Fibroblast of lung (primary cell): Measurements from ENCODE around the gene SLC13A3. TPM values are rescaled to one million over a fixed set of nuclear protein-coding genes. Genes with fewer than 3 reads are reported as not detected.

Experiments used
- DNase-seq, 2 donors: peaks; one replicate each; pipeline versions ENCODE4 v3.0.0 to v3.0.0-alpha.2; 2010; ENCODE audit warnings: low read depth in 2 of 2
- H2AFZ ChIP-seq: 2 replicates; pipeline ENCODE4 v1.5.1; 2012; ENCODE audit warnings: low read length, control low read depth, inconsistent platforms
- H3K27ac ChIP-seq: 2 replicates; pipeline ENCODE4 v1.5.1; 2011; ENCODE audit warnings: low read length, control low read depth; ENCODE audit not compliant: insufficient read depth
- H3K27me3 ChIP-seq: 2 replicates; pipeline ENCODE4 v1.5.1; 2011; ENCODE audit warnings: mild to moderate bottlenecking, low read length; ENCODE audit not compliant: control insufficient read depth, insufficient read depth
- H3K36me3 ChIP-seq: 2 replicates; pipeline ENCODE4 v1.5.1; 2011; ENCODE audit warnings: low read length; ENCODE audit not compliant: control insufficient read depth, insufficient read depth
- H3K4me1 ChIP-seq: 2 replicates; pipeline ENCODE4 v1.5.1; 2011; ENCODE audit warnings: low read length; ENCODE audit not compliant: control insufficient read depth, insufficient read depth; ENCODE audit errors: extremely low read depth
- H3K4me2 ChIP-seq: 2 replicates; pipeline ENCODE4 v1.5.1; 2011; ENCODE audit warnings: low read length, control low read depth; ENCODE audit not compliant: insufficient read depth; ENCODE audit errors: extremely low read depth
- H3K4me3 ChIP-seq, 4 experiments: fragments of 200-600 bp in 1 of 4; sonication (generic) in 1 of 4; replicated peaks in 1 of 4; 2 replicates each; pipeline ENCODE4 v1.5.1; 2011 to 2016; ENCODE audit warnings: low read length in 4 of 4, low read depth in 3 of 4, mild to moderate bottlenecking in 3 of 4, control low read depth in 2 of 4, inconsistent platforms in 1 of 4, mixed read lengths in 1 of 4; ENCODE audit not compliant: insufficient read depth in 1 of 4; ENCODE audit errors: control extremely low read depth in 1 of 4
- H3K79me2 ChIP-seq: 2 replicates; pipeline ENCODE4 v1.5.1; 2012; ENCODE audit warnings: mild to moderate bottlenecking, low read length, inconsistent platforms; ENCODE audit not compliant: control insufficient read depth, insufficient read depth
- H3K9ac ChIP-seq: 2 replicates; pipeline ENCODE4 v1.5.1; 2011; ENCODE audit warnings: mild to moderate bottlenecking, low read length, control low read depth; ENCODE audit not compliant: insufficient read depth
- H3K9me3 ChIP-seq: 2 replicates; pipeline ENCODE4 v1.5.1; 2012; ENCODE audit warnings: low read depth, low read length; ENCODE audit not compliant: control insufficient read depth, insufficient read depth
- H4K20me1 ChIP-seq: 2 replicates; pipeline ENCODE4 v1.5.1; 2011; ENCODE audit warnings: low read length; ENCODE audit not compliant: control insufficient read depth, insufficient read depth; ENCODE audit errors: extremely low read depth
- EZH2 ChIP-seq: IDR thresholded peaks from 2 replicates; pipeline ENCODE4 v1.5.1; 2012; ENCODE audit warnings: low read length, control low read depth, mild to moderate bottlenecking; ENCODE audit errors: missing control alignments
- polyA plus RNA-seq, 2 donors: library from polyadenylated mRNA; depleted of rRNA in 1 of 2; stranded (reverse) in 1 of 2; unstranded in 1 of 2; fragments of >200 nt; gene quantifications; 2 replicates each; pipeline ENCODE4 v1.2.1, GENCODE V29; 2011 to 2012; ENCODE audit warnings: missing spikeins in 1 of 2
- total RNA-seq: library from RNA; depleted of rRNA; stranded (reverse); fragments of >200 nt; gene quantifications from 2 replicates; pipeline ENCODE4 v1.2.1, GENCODE V29; 2014
- TF ChIP-seq, protein P1 (sequence below), 2 donors: IDR thresholded peaks in 1 of 2; conservative IDR thresholded peaks in 1 of 2; 1 replicate in 1 of 2; 2 replicates in 1 of 2; pipeline ENCODE4 v1.5.1; 2011 to 2012; ENCODE audit warnings: low read length in 2 of 2, control low read depth in 1 of 2, inconsistent platforms in 1 of 2, low read depth in 1 of 2, mild to moderate bottlenecking in 1 of 2

The SLC13A3 gene
- total and polyA plus RNA-seq, 2 donors (not counting 1 experiment from before 2014, with no cell fraction given) = 2.2 to 5.6 TPM

DNA sequence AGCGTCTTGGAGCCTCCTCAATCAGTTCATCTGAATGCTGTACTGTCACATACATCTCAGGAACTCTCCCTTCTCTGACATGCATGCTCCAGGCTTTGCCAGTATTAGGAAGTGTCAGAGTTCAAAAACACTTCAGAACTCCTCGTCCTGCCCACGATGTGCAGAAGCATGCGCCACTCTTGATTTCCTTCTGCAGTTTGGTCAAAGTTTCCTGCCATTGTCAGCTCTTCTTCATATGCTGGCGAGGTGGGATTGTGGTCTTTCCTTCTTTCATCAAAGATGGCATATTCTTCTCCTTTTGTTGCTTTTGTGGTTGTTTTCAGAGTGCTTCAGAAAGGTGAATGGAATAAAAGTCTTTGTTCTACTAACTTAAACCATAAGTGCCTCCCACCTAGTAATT is 21.0 kb downstream of the SLC13A3 start:
- Histone ChIP-seq H3K4me2 (no peak overlapping the region), H3K36me3 (no peaks in the 10 kb centered on the region), H3K4me3 (no peak overlapping the region), H3K27ac (no peak overlapping the region), H3K9me3 (no peaks in the 10 kb centered on the region), H3K79me2 (no peaks in the 10 kb centered on the region), H2AFZ (no peak overlapping the region), H3K9ac (no peak overlapping the region), H3K27me3 (no peaks in the 10 kb centered on the region), H3K4me1 (no peaks in the 10 kb centered on the region), H4K20me1 (no peaks in the 10 kb centered on the region)
- no peak for DNase-seq
- TF ChIP-seq EZH2 = no peak
- TF ChIP-seq, protein P1, sequence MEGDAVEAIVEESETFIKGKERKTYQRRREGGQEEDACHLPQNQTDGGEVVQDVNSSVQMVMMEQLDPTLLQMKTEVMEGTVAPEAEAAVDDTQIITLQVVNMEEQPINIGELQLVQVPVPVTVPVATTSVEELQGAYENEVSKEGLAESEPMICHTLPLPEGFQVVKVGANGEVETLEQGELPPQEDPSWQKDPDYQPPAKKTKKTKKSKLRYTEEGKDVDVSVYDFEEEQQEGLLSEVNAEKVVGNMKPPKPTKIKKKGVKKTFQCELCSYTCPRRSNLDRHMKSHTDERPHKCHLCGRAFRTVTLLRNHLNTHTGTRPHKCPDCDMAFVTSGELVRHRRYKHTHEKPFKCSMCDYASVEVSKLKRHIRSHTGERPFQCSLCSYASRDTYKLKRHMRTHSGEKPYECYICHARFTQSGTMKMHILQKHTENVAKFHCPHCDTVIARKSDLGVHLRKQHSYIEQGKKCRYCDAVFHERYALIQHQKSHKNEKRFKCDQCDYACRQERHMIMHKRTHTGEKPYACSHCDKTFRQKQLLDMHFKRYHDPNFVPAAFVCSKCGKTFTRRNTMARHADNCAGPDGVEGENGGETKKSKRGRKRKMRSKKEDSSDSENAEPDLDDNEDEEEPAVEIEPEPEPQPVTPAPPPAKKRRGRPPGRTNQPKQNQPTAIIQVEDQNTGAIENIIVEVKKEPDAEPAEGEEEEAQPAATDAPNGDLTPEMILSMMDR (conservative IDR thresholded peaks at IDR 0.05 in 1 of 2, IDR thresholded peaks at IDR 0.05 in 1 of 2; ENCODE audit: low read depth in 1 of 2, low read length in 2 of 2) = no peak

DNA sequence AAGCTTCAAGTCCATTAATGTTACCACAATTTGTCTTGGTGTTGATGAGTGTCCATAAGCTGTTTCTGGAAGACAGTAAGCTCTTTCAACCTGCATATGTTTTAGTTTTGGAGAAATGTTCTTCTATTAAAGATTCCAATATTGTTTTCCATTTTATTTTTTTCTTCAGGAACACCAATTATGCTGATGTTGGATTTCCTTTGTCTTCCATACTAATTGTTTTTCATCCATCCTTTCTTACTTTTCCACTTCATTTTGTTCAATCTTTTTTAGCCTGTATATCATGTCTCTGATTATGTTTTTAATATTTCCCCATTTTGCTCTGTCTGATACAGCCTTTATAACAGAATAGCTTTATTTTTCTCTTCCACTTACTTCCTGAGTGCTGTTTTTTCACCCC is 21.9 kb downstream of the SLC13A3 start:
- Histone ChIP-seq H3K4me2 (no peak overlapping the region), H3K79me2 (no peaks in the 10 kb centered on the region), H3K9ac (no peak overlapping the region), H2AFZ (no peak overlapping the region), H3K27ac (no peak overlapping the region), H3K4me3 (no peak overlapping the region), H3K36me3 (no peaks in the 10 kb centered on the region), H4K20me1 (no peaks in the 10 kb centered on the region), H3K4me1 (no peaks in the 10 kb centered on the region), H3K9me3 (no peaks in the 10 kb centered on the region), H3K27me3 (no peaks in the 10 kb centered on the region)
- no peak for DNase-seq
- TF ChIP-seq EZH2 = no peak
- TF ChIP-seq, protein P1 (conservative IDR thresholded peaks at IDR 0.05 in 1 of 2, IDR thresholded peaks at IDR 0.05 in 1 of 2; ENCODE audit: low read depth in 1 of 2, low read length in 2 of 2) = no peak

DNA sequence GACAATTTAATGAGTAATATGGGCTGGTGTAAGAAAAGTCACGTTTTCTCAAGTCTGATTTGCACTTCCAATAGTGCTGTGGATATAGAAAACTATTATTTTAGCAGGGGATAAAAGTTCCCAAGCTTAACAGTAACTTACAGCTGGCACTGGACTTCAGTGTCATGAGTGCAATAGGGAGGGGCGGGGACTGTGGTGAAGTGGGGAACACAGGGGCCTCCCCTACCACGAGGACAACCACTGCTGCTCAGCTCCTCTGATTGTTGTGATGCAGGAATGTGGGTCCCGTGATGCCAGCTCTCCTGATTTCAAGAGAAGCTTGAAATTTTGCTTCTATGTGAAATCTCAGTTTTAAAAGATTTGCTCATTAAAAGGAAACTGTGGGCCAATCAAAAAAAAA is 24.0 kb downstream of the SLC13A3 start:
- Histone ChIP-seq H3K4me3 (no peak overlapping the region), H3K36me3 (no peaks in the 10 kb centered on the region), H3K27ac (no peak overlapping the region), H3K27me3 (no peaks in the 10 kb centered on the region), H3K9me3 (no peaks in the 10 kb centered on the region), H3K9ac (no peak overlapping the region), H3K4me2 (no peak overlapping the region), H4K20me1 (no peaks in the 10 kb centered on the region), H2AFZ (no peak overlapping the region), H3K4me1 (no peaks in the 10 kb centered on the region), H3K79me2 (no peaks in the 10 kb centered on the region)
- TF ChIP-seq, protein P1 (conservative IDR thresholded peaks at IDR 0.05 in 1 of 2, IDR thresholded peaks at IDR 0.05 in 1 of 2; ENCODE audit: low read depth in 1 of 2, low read length in 2 of 2) = no peak
- TF ChIP-seq EZH2 = no peak
- DNase-seq = no peak
